Neuronal stem cell (in vitro differentiated cells): ENCODE measurements around the gene CLNK.

ENCODE experiments used
- DNase-seq: peaks from one replicate; pipeline ENCODE4 v3.0.0-alpha.2; 2013; ENCODE audit warnings: low spot score
- H2AFZ ChIP-seq: one replicate; pipeline ENCODE4 v1.6.1; 2013; ENCODE audit warnings: mild to moderate bottlenecking, low read length, inconsistent platforms
- H2AK5ac ChIP-seq: 2 replicates; pipeline ENCODE4 v1.6.1; 2013; ENCODE audit warnings: low read depth, mild to moderate bottlenecking, inconsistent platforms, low read length, moderate library complexity, mixed read lengths
- H2BK120ac ChIP-seq: 2 replicates; pipeline ENCODE4 v1.6.1; 2013; ENCODE audit warnings: low read depth, mild to moderate bottlenecking, inconsistent platforms, low read length, moderate library complexity, mixed read lengths
- H2BK12ac ChIP-seq: one replicate; pipeline ENCODE4 v1.6.1; 2013; ENCODE audit warnings: low read length, inconsistent platforms
- H2BK15ac ChIP-seq: 2 replicates; pipeline ENCODE4 v1.6.1; 2013; ENCODE audit warnings: mild to moderate bottlenecking, low read length, inconsistent platforms, mixed read lengths
- H2BK5ac ChIP-seq: one replicate; pipeline ENCODE4 v1.6.1; 2013; ENCODE audit warnings: inconsistent platforms, mild to moderate bottlenecking, low read length, moderate library complexity
- H3K14ac ChIP-seq: one replicate; pipeline ENCODE4 v1.6.1; 2013; ENCODE audit warnings: low read length, inconsistent platforms
- H3K18ac ChIP-seq: 2 replicates; pipeline ENCODE4 v1.6.1; 2013; ENCODE audit warnings: low read length, inconsistent platforms
- H3K23ac ChIP-seq: 2 replicates; pipeline ENCODE4 v1.6.1; 2013; ENCODE audit warnings: low read depth, mild to moderate bottlenecking, mixed read lengths, low read length, inconsistent platforms; ENCODE audit not compliant: poor library complexity
- H3K27ac ChIP-seq: replicated peaks from 3 replicates; pipeline ENCODE4 v1.5.1; 2013; ENCODE audit warnings: low read length, inconsistent platforms
- H3K27me3 ChIP-seq, 3 experiments: 2 replicates each; pipeline ENCODE4 v1.6.1; 2013; ENCODE audit warnings: low read length in 3 of 3, mild to moderate bottlenecking in 2 of 3, inconsistent platforms in 1 of 3, low read depth in 1 of 3, mixed read lengths in 1 of 3, moderate library complexity in 1 of 3; ENCODE audit not compliant: control insufficient read depth in 3 of 3, insufficient read depth in 3 of 3
- H3K36me3 ChIP-seq, 2 donors: replicated peaks in 1 of 2; 2 replicates each; pipeline ENCODE4 v1.6.1; 2013; ENCODE audit warnings: low read length in 2 of 2; ENCODE audit not compliant: control insufficient read depth in 2 of 2, insufficient read depth in 2 of 2
- H3K4ac ChIP-seq: 2 replicates; pipeline ENCODE4 v1.6.1; 2013; ENCODE audit warnings: inconsistent platforms, mild to moderate bottlenecking, low read length, moderate library complexity
- H3K4me1 ChIP-seq, 2 donors: 1 replicate in 1 of 2; 2 replicates in 1 of 2; pipeline ENCODE4 v1.6.1; 2013; ENCODE audit warnings: low read length in 2 of 2, low read depth in 1 of 2; ENCODE audit not compliant: control insufficient read depth in 2 of 2, insufficient read depth in 1 of 2
- H3K4me2 ChIP-seq: one replicate; pipeline ENCODE4 v1.6.1; 2013; ENCODE audit warnings: mild to moderate bottlenecking, low read length, inconsistent platforms; ENCODE audit not compliant: insufficient read depth, poor library complexity, severe bottlenecking
- H3K4me3 ChIP-seq, 2 donors: 2 replicates each; pipeline ENCODE4 v1.5.1; 2013; ENCODE audit warnings: low read length in 2 of 2, mild to moderate bottlenecking in 2 of 2, inconsistent platforms in 1 of 2, moderate library complexity in 1 of 2
- H3K79me1 ChIP-seq: one replicate; pipeline ENCODE4 v1.6.1; 2013; ENCODE audit warnings: low read depth, mild to moderate bottlenecking, inconsistent platforms, low read length, moderate library complexity
- H3K9ac ChIP-seq: one replicate; pipeline ENCODE4 v1.6.1; 2013; ENCODE audit warnings: mild to moderate bottlenecking, low read depth, low read length, inconsistent platforms; ENCODE audit not compliant: poor library complexity
- H3K9me3 ChIP-seq, 2 donors: replicated peaks in 1 of 2; 2 replicates each; pipeline versions ENCODE3 to v1.6.1; 2013; ENCODE audit warnings: low read length in 2 of 2, mild to moderate bottlenecking in 2 of 2, inconsistent platforms in 1 of 2, low read depth in 1 of 2, mixed read lengths in 1 of 2, moderate library complexity in 1 of 2; ENCODE audit not compliant: control insufficient read depth in 2 of 2, insufficient read depth in 1 of 2
- H4K8ac ChIP-seq: one replicate; pipeline ENCODE4 v1.6.1; 2013; ENCODE audit warnings: low read depth, mild to moderate bottlenecking, inconsistent platforms, low read length, moderate library complexity
- H4K91ac ChIP-seq: one replicate; pipeline ENCODE4 v1.6.1; 2013; ENCODE audit warnings: low read length, low read depth, mild to moderate bottlenecking, inconsistent platforms; ENCODE audit not compliant: poor library complexity
- WGBS, 2 donors: extraction: QIAGEN DNeasy Blood & Tissue Kit; methylation state at CpG; one replicate each; pipeline ENCODE4 v1.1.7; 2013; ENCODE audit warnings: missing lambda C conversion rate in 2 of 2, mixed read lengths in 1 of 2; ENCODE audit not compliant: insufficient read length in 2 of 2, insufficient replicate concordance in 1 of 2; ENCODE audit errors: extremely low coverage in 2 of 2; 5-methylcytosine and 5-hydroxymethylcytosine counted together

CLNK gene

DNA sequence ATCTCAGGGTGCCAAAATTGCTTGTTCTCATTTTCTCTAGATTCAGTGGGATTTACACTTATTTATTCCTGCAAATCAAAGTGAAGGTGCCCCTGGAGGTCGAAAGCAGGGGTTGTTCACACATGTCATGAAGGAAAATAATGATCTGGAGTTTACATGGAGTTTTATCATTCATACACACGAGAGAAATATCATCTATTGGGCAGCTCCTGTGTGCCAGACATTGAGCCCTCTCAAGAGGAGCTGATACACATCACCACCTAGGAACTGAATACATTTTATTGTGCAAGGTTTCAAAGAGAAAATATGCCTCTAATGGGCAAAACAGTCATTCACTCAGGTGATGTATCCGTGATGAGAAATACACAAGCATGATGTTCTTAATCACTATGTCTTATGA, 23.5 kb downstream of the CLNK start:
- H4K91ac ChIP-seq: no peak overlapping the region
- H3K27me3 ChIP-seq: no peaks in the 10 kb centered on the region
- no peak overlapping the region for H2BK12ac ChIP-seq
- no peak overlapping the region for H2BK15ac ChIP-seq
- no peak overlapping the region for H2BK5ac ChIP-seq
- no peaks in the 10 kb centered on the region for H3K9me3 ChIP-seq
- H2AK5ac ChIP-seq: no peak overlapping the region
- no peak overlapping the region for H3K23ac ChIP-seq
- DNase-seq: no peak
- H3K18ac ChIP-seq: no peak overlapping the region
- H4K8ac ChIP-seq: no peak overlapping the region
- no peak overlapping the region for H3K14ac ChIP-seq
- no peaks in the 10 kb centered on the region for H3K36me3 ChIP-seq
- H3K27ac ChIP-seq: no peak overlapping the region
- H3K4me1 ChIP-seq: no peaks in the 10 kb centered on the region
- H3K4me2 ChIP-seq: no peak overlapping the region
- no peak overlapping the region for H3K4ac ChIP-seq
- no peak overlapping the region for H3K4me3 ChIP-seq
- no peak overlapping the region for H2AFZ ChIP-seq
- no peak overlapping the region for H3K9ac ChIP-seq
- no CpG with 5 or more reads among the region's 3 CpGs for WGBS, 2 donors
- no peak overlapping the region for H2BK120ac ChIP-seq
- no peaks in the 10 kb centered on the region for H3K79me1 ChIP-seq

DNA sequence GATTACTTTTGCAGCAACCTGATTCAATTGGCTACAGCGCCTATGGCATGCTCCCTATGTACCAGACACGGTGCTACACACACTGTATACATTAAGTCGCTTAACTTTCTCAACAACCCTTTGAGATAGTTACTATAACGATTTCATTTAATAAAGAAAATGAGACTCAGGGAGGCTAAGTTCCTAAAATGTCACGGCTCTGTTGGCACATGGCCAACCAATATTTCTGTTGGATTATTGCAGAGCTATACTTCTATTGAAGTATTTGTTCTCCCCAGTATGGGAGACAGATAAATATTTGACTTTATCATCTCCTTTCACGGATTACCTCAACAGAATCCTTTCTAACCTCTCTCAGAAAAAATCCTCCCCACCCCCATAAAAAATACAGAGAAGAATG, 25.3 kb downstream of the CLNK start:
- Histone ChIP-seq H3K23ac (no peak overlapping the region), H2BK12ac (no peak overlapping the region), H2BK120ac (no peak overlapping the region), H4K91ac (no peak overlapping the region), H3K9ac (no peak overlapping the region), H3K4me3 (no peak overlapping the region), H3K36me3 (no peaks in the 10 kb centered on the region), H3K4ac (no peak overlapping the region), H3K4me2 (no peak overlapping the region), H3K27ac (no peak overlapping the region), H3K18ac (no peak overlapping the region), H2BK5ac (no peak overlapping the region), H3K27me3 (no peaks in the 10 kb centered on the region), H3K79me1 (no peaks in the 10 kb centered on the region), H2AFZ (no peak overlapping the region), H4K8ac (no peak overlapping the region), H3K14ac (no peak overlapping the region), H3K4me1 (no peaks in the 10 kb centered on the region), H2AK5ac (no peak overlapping the region), H2BK15ac (no peak overlapping the region), H3K9me3 (no peaks in the 10 kb centered on the region)
- no peak for DNase-seq
- no CpG with 5 or more reads among the region's 6 CpGs for WGBS, 2 donors

DNA sequence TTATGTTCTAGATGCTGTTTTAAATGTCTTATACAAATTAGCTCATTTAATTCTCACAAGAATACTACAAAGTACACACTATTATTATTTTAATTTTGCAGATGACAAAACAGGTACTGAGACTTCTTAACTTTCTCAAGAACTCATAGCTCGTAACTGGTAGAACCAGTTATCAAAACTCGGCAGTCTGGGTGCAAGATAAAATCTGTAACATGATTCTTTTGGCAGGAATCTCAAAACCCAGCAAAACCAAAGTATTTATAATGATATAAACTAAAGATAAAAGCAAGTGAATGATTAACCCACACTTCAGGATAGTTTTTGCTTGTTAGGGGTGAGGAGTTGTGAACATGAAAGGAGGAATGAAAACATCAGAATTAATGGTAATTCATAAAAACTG, 27.6 kb downstream of the CLNK start:
- H2BK120ac ChIP-seq: no peak overlapping the region
- no peak overlapping the region for H3K4me3 ChIP-seq
- H3K27ac ChIP-seq: no peak overlapping the region

DNA sequence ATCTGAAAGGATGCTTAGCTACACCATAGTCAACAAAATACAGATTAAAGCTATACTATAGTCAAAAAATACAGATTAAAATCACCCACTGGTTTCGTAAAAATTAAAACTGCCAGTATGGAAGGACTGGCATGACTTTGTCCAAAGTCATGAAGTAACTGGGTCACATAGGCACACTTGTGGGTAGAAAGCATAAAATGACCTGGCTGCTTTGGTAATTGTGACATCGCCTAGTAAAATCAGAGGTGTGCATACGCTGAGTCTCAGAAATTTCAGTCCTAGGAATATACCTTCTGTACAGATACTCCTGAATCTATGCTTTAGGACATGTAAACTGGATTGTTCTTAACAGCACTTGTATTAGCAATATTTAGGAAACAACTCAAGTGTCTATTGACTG, 28.1 kb downstream of the CLNK start:
- no CpG with 5 or more reads among the region's 3 CpGs for WGBS, 2 donors
- Histone ChIP-seq H2BK5ac (no peak overlapping the region), H3K18ac (no peak overlapping the region)

More for the DNA sequence above, 27.6 kb downstream of the CLNK start:
- Histone ChIP-seq H4K91ac (no peak overlapping the region), H3K4me2 (no peak overlapping the region), H3K4ac (no peak overlapping the region), H3K14ac (no peak overlapping the region), H2BK12ac (no peak overlapping the region), H4K8ac (no peak overlapping the region), H2BK15ac (no peak overlapping the region), H3K4me1 (no peaks in the 10 kb centered on the region), H3K27me3 (no peaks in the 10 kb centered on the region), H2BK5ac (no peak overlapping the region), H3K79me1 (no peaks in the 10 kb centered on the region), H3K18ac (no peak overlapping the region), H3K36me3 (no peaks in the 10 kb centered on the region), H2AK5ac (no peak overlapping the region), H3K9ac (no peak overlapping the region), H3K23ac (no peak overlapping the region), H2AFZ (no peak overlapping the region), H3K9me3 (no peaks in the 10 kb centered on the region)
- DNase-seq: no peak
- WGBS, 2 donors: no CpG with 5 or more reads among the region's 2 CpGs

More for the DNA sequence above, 28.1 kb downstream of the CLNK start:
- no peaks in the 10 kb centered on the region for H3K79me1 ChIP-seq
- no peaks in the 10 kb centered on the region for H3K9me3 ChIP-seq
- no peak overlapping the region for H3K14ac ChIP-seq
- H3K27me3 ChIP-seq: no peaks in the 10 kb centered on the region
- no peak overlapping the region for H3K4me3 ChIP-seq
- H4K8ac ChIP-seq: no peak overlapping the region
- no peaks in the 10 kb centered on the region for H3K36me3 ChIP-seq
- no peak overlapping the region for H2AK5ac ChIP-seq
- no peak overlapping the region for H2BK120ac ChIP-seq
- DNase-seq: no peak
- H2BK12ac ChIP-seq: no peak overlapping the region
- no peak overlapping the region for H2BK15ac ChIP-seq
- H3K4me1 ChIP-seq: no peaks in the 10 kb centered on the region
- H3K4me2 ChIP-seq: no peak overlapping the region
- H3K23ac ChIP-seq: no peak overlapping the region
- no peak overlapping the region for H3K4ac ChIP-seq
- H4K91ac ChIP-seq: no peak overlapping the region
- no peak overlapping the region for H3K9ac ChIP-seq
- H3K27ac ChIP-seq: no peak overlapping the region
- H2AFZ ChIP-seq: no peak overlapping the region
